Panc1 (cell line): ENCODE results near the gene RSPRY1. TPM values are rescaled to one million over a fixed set of nuclear protein-coding genes. Genes with fewer than 3 reads are reported as not detected.

Experiments used
- ATAC-seq: fragments of 200-7000 bp; cut with Tn5 transposase; 2 replicates; pipeline ENCODE4 v1.9.1; 2020; ENCODE audit warnings: mild to moderate bottlenecking, moderate library complexity
- BruUV-seq: library from RNA; stranded (reverse); fragments of 400-500 nt; replicated peaks from 2 replicates; lab custom pipeline; 2021; lab: Mats Ljungman, UMichigan
- CTCF ChIA-PET: fragments of 300-600 bp; sonication (Branson Sonifier 250); formaldehyde crosslinking; loops from one replicate; lab custom pipeline; 2022; ENCODE audit warnings: antibody characterized with exemption; lab: Charles Lee
- POLR2A ChIA-PET: fragments of 300-600 bp; sonication (Branson Sonifier 250); formaldehyde crosslinking; loops from one replicate; lab custom pipeline; 2022; ENCODE audit warnings: antibody characterized with exemption; lab: Charles Lee
- DNase-seq: peaks from one replicate; pipeline ENCODE4 v3.0.0-alpha.2; 2010; ENCODE audit warnings: low read depth, low spot score
- H3K27ac ChIP-seq: 2 replicates; pipeline ENCODE4 v1.5.1; 2011; ENCODE audit warnings: mild to moderate bottlenecking, low read length, inconsistent platforms
- H3K27me3 ChIP-seq: fragments of 200-500 bp; sonication (Bioruptor generic); 2 replicates; pipeline ENCODE4 v1.6.0; 2014; ENCODE audit warnings: low read length, inconsistent platforms; ENCODE audit not compliant: control insufficient read depth, insufficient read depth
- H3K36me3 ChIP-seq: fragments of 200-500 bp; sonication (Bioruptor generic); 2 replicates; pipeline ENCODE4 v1.5.1; 2014; ENCODE audit warnings: inconsistent platforms, mild to moderate bottlenecking, low read length, moderate library complexity; ENCODE audit not compliant: control insufficient read depth, insufficient read depth
- H3K4me1 ChIP-seq: 2 replicates; pipeline ENCODE4 v1.5.1; 2011; ENCODE audit warnings: inconsistent platforms, mild to moderate bottlenecking, low read length, moderate library complexity; ENCODE audit not compliant: control insufficient read depth, insufficient read depth
- H3K4me3 ChIP-seq, 2 experiments: 2 replicates each; pipeline ENCODE4 v1.5.1; 2011 to 2012; ENCODE audit warnings: low read depth in 2 of 2, low read length in 2 of 2, mild to moderate bottlenecking in 2 of 2, inconsistent platforms in 1 of 2, moderate library complexity in 1 of 2
- H3K9me3 ChIP-seq: fragments of 200-500 bp; sonication (Bioruptor generic); 2 replicates; pipeline ENCODE4 v1.5.1; 2014; ENCODE audit warnings: low read depth, mild to moderate bottlenecking, inconsistent platforms, low read length, moderate library complexity; ENCODE audit not compliant: control insufficient read depth, insufficient read depth
- CTCF ChIP-seq: fragments of 450-650 bp; IDR thresholded peaks from 2 replicates; pipeline ENCODE4 v1.5.1; 2017; ENCODE audit warnings: mild to moderate bottlenecking
- POLR2AphosphoS5 ChIP-seq: IDR thresholded peaks from 2 replicates; pipeline ENCODE4 v1.6.1; 2012; ENCODE audit warnings: mild to moderate bottlenecking, low read depth, low read length, moderate library complexity
- REST ChIP-seq, 2 experiments: IDR thresholded peaks; 2 replicates each; pipeline ENCODE4 v1.6.1; 2011 to 2012; ENCODE audit warnings: low read depth in 2 of 2, control low read depth in 1 of 2, low read length in 1 of 2, mild to moderate bottlenecking in 1 of 2, moderate library complexity in 1 of 2; ENCODE audit not compliant: insufficient read depth in 1 of 2
- SIN3A ChIP-seq: IDR thresholded peaks from 2 replicates; pipeline ENCODE4 v1.6.1; 2012; ENCODE audit warnings: low read depth, mild to moderate bottlenecking, low read length, moderate library complexity, borderline replicate concordance; ENCODE audit not compliant: insufficient read depth
- TCF7L2 ChIP-seq: IDR thresholded peaks from 2 replicates; pipeline ENCODE4 v1.6.1; 2011; ENCODE audit warnings: mild to moderate bottlenecking, low read depth, low read length, inconsistent platforms
- in situ Hi-C: cut with HindIII; loops from 2 replicates; pipeline ENCODE4 v1.10.0; 2016; ENCODE audit warnings: low sequenced_read_pairs, low pct_unique_long_range_greater_than_20kb
- intact Hi-C: fragments of 100-400 bp; cut with micrococcal nuclease; formaldehyde crosslinking; loops from one replicate; pipeline ENCODE4 v1.10.0; 2022; ENCODE audit not compliant: unreplicated experiment
- total RNA-seq: library from RNA; stranded (reverse); gene quantifications from one replicate; pipeline ENCODE4 v1.2.1, GENCODE V29; 2021; ENCODE audit not compliant: unreplicated experiment

RSPRY1 gene
- total RNA-seq, 1 experiment from 2014 or later = 29.4 TPM

DNA sequence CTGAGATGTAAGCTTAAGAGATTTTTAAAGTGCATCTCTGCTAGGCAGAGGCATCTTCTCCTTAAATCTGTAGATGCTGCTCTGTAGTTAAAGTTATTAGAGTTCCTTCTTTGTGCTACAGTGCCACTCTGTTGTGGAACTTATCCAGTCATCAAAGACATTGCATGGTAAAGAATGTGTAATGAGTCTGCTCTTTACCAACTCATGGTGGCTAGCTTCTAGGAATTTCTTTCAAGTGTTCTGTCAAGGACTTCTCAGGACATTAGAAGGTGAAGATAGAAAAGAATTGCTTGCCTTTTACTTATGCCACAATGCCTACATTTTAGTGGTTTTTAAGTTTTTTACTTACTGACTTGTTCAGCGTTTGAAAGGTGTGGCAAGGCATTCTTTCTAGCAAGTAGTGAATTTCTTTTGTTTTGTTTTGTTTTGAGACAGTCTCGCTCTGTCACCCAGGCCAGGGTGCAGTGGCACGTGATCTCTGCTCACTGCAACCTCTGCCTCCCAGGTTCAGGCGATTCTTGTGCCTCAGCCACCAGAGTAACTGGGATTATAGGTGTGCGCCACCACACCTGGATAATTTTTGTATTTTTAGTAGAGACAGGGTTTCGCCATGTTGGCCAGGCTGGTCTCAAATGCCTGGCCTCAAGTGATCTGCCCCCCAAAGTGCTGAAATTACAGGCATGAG, 38.7 kb downstream of the RSPRY1 start:
- no peak overlapping the region for H3K27ac ChIP-seq
- no peak overlapping the region for H3K4me3 ChIP-seq
- no peaks in the 10 kb centered on the region for H3K4me1 ChIP-seq
- H3K9me3 ChIP-seq = no peaks in the 10 kb centered on the region
- POLR2A ChIA-PET = no interaction called here
- CTCF ChIA-PET = no interaction called here
- H3K27me3 ChIP-seq = no peaks in the 10 kb centered on the region
- peaks cover 16% of the 10 kb centered on the region for H3K36me3 ChIP-seq
- DNase-seq = no peak
- intact Hi-C loops (no loop called here), in situ Hi-C loops (no loop called here)
- ATAC-seq = no peak
- BruUV-seq = no TSS peak
- TF ChIP-seq CTCF (no peak), POLR2AphosphoS5 (no peak), SIN3A (no peak), REST (IDR thresholded peaks at IDR 0.05; ENCODE audit: insufficient read depth in 1 of 2, low read depth in 2 of 2, low read length in 1 of 2) (no peak)

- Histone ChIP-seq H3K36me3 (peaks cover 18% of the 10 kb centered on the region), H3K4me3 (no peak overlapping the region), H3K4me1 (no peaks in the 10 kb centered on the region), H3K27me3 (no peaks in the 10 kb centered on the region), H3K9me3 (no peaks in the 10 kb centered on the region), H3K27ac (no peak overlapping the region)
- ATAC-seq (no peak), DNase-seq (no peak)
- in situ Hi-C loops (no loop called here), intact Hi-C loops (no loop called here)
- BruUV-seq = no TSS peak
- CTCF ChIA-PET = no interaction called here
- POLR2A ChIA-PET = no interaction called here
- no peak for TF ChIP-seq REST (IDR thresholded peaks at IDR 0.05; ENCODE audit: insufficient read depth in 1 of 2, low read depth in 2 of 2, low read length in 1 of 2)
- TF ChIP-seq CTCF = no peak
- no peak for TF ChIP-seq POLR2AphosphoS5
- TF ChIP-seq SIN3A = no peak
- TF ChIP-seq TCF7L2 = no peak
Measured at GRCh38 chr16:57225978-57226377, 39.8 kb downstream of the RSPRY1 start.
